Stimulated activated CD4-positive, alpha-beta T cell treated with anti-CD3 and anti-CD28 coated beads, TNF-alpha, amount 100 ng/mL, for 1 hour (primary cell): ENCODE measurements around the gene PCSK6.
"Not testable (repeated sequence)": the region's sequence is repeated elsewhere in the genome, so short reads cannot be mapped to it uniquely, and the experiment has no call there.

Experiments
- DNase-seq, 3 donors: peaks; one replicate each; pipeline ENCODE4 v3.0.0-alpha.2; 2020; ENCODE audit warnings: low read depth in 3 of 3, low spot score in 1 of 3

The PCSK6 gene

GRCh38 chr15:101404245-101404644, 85.3 kb downstream of the PCSK6 start:
- DNase-seq = no peak

DNA sequence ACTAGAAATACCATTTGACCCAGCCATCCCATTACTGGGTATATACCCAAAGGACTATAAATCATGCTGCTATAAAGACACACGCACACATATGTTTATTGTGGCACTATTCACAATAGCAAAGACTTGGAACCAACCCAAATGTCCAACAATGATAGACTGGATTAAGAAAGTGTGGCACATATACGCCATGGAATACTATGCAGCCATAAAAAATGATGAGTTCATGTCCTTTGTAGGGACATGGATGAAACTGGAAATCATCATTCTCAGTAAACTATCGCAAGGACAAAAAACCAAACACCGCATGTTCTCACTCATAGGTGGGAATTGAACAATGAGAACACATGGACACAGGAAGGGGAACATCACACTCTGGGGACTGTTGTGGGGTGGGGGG, 86.6 kb downstream of the PCSK6 start:
- not testable (repeated sequence) for DNase-seq

- no peak for DNase-seq
Measured at GRCh38 chr15:101401286-101401685, 88.2 kb downstream of the PCSK6 start.

DNA sequence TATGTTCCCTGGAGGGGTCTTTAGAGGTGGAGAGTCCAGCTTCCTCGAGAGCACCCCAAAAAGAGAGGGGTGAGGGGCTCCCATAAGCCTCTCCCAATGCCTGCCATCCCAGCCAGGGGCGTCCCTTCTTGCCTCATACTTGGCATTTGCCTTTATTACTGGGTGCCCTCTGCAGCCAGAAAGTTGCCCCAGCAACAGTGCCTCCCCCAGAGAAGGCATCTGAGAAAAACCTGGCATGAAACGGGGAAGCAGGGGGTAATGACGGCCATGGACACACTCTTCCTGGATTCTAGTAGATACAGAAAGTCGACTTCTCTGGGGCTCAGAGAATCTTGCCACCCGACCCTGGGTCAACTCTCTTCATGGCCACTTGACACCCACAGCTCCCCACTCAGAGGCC, 90.1 kb downstream of the PCSK6 start:
- DNase-seq = no peak

GRCh38 chr15:101398247-101398646, 91.3 kb downstream of the PCSK6 start:
- no peak for DNase-seq

DNA sequence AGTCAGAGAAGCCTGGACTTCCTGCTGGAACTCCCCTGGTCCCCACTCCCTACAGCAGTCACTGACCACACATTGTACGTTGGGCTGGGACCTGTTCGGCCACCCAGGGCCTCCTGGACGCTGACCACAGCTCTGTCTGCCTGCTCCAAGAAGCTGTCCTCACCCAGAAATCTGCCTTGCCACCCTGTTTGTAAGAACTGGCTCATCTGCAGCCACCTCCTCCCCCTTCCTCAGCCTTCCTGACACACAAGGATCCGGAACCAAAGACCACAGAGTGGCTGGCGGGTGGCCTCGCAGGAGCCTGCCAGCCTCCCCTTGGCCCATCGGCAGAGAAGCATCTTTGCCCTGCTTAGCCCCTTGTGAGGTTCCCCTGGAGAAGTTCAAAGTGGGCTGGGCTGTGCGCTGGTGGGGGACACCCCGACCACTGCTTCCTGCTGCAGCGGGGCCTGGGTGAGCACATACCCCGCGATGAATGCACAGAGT, 91.9 kb downstream of the PCSK6 start:
- no peak for DNase-seq

GRCh38 chr15:101396484-101397261, 92.8 kb downstream of the PCSK6 start:
- DNase-seq = no peak

GRCh38 chr15:101394654-101395053, 94.9 kb downstream of the PCSK6 start:
- DNase-seq = no peak

DNA sequence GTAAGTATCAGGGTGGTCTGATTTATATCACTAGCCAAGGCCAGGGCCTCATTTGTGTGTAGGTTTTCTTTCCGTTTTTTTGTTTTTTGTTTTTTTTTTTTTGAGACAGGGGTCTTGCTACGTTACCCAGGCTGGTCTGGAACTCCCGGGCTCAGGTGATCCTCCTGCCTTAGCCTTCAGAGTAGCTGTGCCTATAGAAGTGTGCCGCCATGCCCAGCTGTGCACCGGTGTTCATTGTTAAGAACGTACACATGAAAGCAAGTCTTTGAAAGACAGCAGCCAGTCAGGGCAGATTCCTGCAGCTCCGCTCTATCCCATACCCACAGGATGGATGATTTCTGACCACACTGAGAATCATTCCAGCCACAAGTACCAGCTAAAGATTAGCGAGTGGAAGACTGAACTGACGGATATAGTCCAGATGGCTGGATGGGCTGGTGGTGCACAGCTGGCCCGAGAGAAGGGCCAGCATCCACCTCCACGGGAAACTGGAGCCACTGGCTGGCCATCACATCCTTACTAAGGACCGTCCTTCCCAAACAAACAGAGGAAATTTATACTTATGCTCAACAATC, 95.4 kb downstream of the PCSK6 start:
- DNase-seq = no peak

- DNase-seq = no peak
Measured at GRCh38 chr15:101393172-101393571, 96.3 kb downstream of the PCSK6 start.

- no peak for DNase-seq
Measured at GRCh38 chr15:101391981-101392640, 97.4 kb downstream of the PCSK6 start.

DNA sequence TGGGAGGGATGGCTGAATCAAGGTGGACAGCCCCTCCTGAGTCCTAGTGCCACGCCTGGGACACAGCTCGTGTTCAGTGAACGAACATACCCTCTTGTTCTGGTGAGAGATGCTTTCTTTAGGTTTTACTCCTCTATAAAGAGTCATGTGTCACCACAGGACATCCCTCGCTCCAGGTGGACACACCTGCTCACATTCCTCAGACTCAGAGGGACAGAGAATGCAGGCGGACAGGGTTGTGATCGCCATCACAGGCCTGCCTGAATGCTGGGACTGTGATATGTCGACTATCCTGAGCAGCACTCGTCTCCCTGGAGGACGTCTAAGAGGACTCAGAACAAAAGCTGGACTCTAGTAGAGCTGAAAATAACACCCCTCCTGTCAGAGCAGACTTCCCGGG, 98.1 kb downstream of the PCSK6 start:
- DNase-seq = no peak

- DNase-seq = no peak
Measured at GRCh38 chr15:101390462-101390861, 99.0 kb downstream of the PCSK6 start.

GRCh38 chr15:101390060-101390459, 99.4 kb downstream of the PCSK6 start:
- no peak for DNase-seq

- no peak for DNase-seq
Measured at GRCh38 chr15:101389362-101389761, 100.1 kb downstream of the PCSK6 start.

GRCh38 chr15:101388046-101388445, 101.5 kb downstream of the PCSK6 start:
- DNase-seq = no peak

GRCh38 chr15:101387574-101387973, 101.9 kb downstream of the PCSK6 start:
- no peak for DNase-seq

- no peak for DNase-seq
Measured at GRCh38 chr15:101386967-101387366, 102.5 kb downstream of the PCSK6 start.

- DNase-seq = no peak
Measured at GRCh38 chr15:101386006-101386405, 103.5 kb downstream of the PCSK6 start.

GRCh38 chr15:101384276-101384675, 105.2 kb downstream of the PCSK6 start:
- DNase-seq = no peak

DNA sequence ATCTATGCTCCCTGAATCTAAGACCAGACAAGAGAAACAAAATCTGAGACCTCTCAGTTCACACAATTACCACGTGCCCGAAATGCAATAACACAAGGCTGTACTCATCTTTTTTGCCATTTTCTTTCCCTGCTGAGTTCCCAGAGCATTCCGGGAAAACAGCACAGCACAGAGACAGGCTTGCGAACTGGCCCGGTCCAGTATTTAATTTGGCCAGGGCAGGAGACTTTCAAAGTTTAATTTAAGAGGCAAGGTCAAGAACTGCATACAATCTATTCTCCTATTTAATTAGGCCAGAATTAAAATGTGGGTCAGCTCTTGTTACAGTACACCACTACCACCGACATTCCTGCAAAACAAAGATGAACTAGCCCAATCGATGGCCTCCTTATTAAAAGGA, 107.0 kb downstream of the PCSK6 start:
- no peak for DNase-seq

DNA sequence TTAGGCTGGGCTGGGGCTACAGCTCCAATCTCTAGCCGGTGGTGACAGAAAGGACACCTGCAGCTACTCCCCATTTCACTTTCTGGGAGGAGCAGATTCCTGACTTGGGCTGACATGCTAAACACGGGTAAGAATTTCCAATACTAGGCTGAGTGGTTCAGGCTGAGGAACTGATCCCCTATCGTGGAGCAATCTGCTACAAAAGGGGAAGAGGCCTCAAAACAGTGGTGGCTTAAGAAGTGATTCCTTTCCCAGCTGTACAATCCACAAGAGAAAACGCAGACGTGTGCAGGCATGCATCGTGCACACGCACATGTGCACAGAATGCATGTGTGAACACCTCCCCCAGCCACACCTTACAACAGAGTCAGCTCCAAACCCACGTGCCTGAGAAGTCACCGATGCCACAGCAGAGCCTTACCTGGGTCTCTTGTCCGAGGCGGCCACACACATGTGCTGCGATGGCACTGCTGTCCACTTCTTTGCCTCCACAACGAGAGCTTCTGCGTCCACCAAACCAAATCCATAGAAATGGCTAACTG, 107.8 kb downstream of the PCSK6 start:
- DNase-seq = no peak
